ENCODE data around the gene TGFB2. TPM values are rescaled to one million over a fixed set of nuclear protein-coding genes. Genes with fewer than 3 reads are reported as not detected.

TGFB2 gene
- total RNA-seq, 5 donors from 2014 or later (not counting 1 experiment from before 2014, with no cell fraction given): 0.06 to 0.23 (median 0.23) TPM; not detected in 2

- no peak overlapping the region for H3K4me3 ChIP-seq (ENCODE audit: control insufficient read depth in 1 of 2, extremely low read depth in 1 of 2, low read length in 1 of 2)
- Mint-ChIP-seq H3K27me3 (peaks cover 0 to 5% of the 10 kb centered on the region in 2 donors), H3K27ac (no peak overlapping the region), H3K4me3 (no peak overlapping the region), H3K4me1 (no peaks in the 10 kb centered on the region), H3K9me3 (no peaks in the 10 kb centered on the region), H3K36me3 (no peaks in the 10 kb centered on the region)
- H3K9me3 ChIP-seq: no peaks in the 10 kb centered on the region
- POLR2A ChIA-PET: no interaction called here
- CTCF ChIA-PET: no interaction called here
- no peaks in the 10 kb centered on the region for H3K36me3 ChIP-seq (ENCODE audit: control insufficient read depth in 2 of 2, extremely low read depth in 1 of 2, insufficient read depth in 1 of 2, low read length in 1 of 2)
- no CpG with 5 or more reads among the region's 2 CpGs for WGBS (ENCODE audit: insufficient coverage)
- no peaks in the 10 kb centered on the region for H3K4me1 ChIP-seq (ENCODE audit: control insufficient read depth in 1 of 2, extremely low read depth in 1 of 2, insufficient read depth in 2 of 2, low read length in 2 of 2)
- DNase-seq (no peak), ATAC-seq (replicated peaks in 1 of 4) (no peak)
- no peak overlapping the region for H3K27ac ChIP-seq (ENCODE audit: low read length)
- no peaks in the 10 kb centered on the region for H3K27me3 ChIP-seq (replicated peaks in 1 of 2; ENCODE audit: control insufficient read depth in 2 of 2, extremely low read depth in 1 of 2, insufficient read depth in 2 of 2, low read length in 1 of 2)
Measured at GRCh38 chr1:218454700-218455282, 109.7 kb downstream of the TGFB2 start.

GRCh38 chr1:218456444-218456843 is 111.3 kb downstream of the TGFB2 start:
- no peaks in the 10 kb centered on the region for H3K36me3 ChIP-seq (ENCODE audit: control insufficient read depth in 2 of 2, extremely low read depth in 1 of 2, insufficient read depth in 1 of 2, low read length in 1 of 2)

GRCh38 chr1:218459450-218459849 is 114.3 kb downstream of the TGFB2 start:
- no peaks in the 10 kb centered on the region for H3K27me3 ChIP-seq (replicated peaks in 1 of 2; ENCODE audit: control insufficient read depth in 2 of 2, extremely low read depth in 1 of 2, insufficient read depth in 2 of 2, low read length in 1 of 2)
- Mint-ChIP-seq H3K27me3 (peaks cover 0 to 14% of the 10 kb centered on the region in 2 donors), H3K4me1 (no peaks in the 10 kb centered on the region), H3K9me3 (no peaks in the 10 kb centered on the region), H3K4me3 (no peak overlapping the region), H3K27ac (no peak overlapping the region), H3K36me3 (no peaks in the 10 kb centered on the region)
- ChIA-PET POLR2A (no interaction called here), CTCF (no interaction called here)
- H3K36me3 ChIP-seq (ENCODE audit: control insufficient read depth in 2 of 2, extremely low read depth in 1 of 2, insufficient read depth in 1 of 2, low read length in 1 of 2): no peaks in the 10 kb centered on the region
- DNase-seq: no peak
- H3K4me1 ChIP-seq (ENCODE audit: control insufficient read depth in 1 of 2, extremely low read depth in 1 of 2, insufficient read depth in 2 of 2, low read length in 2 of 2): no peaks in the 10 kb centered on the region
- no peak for ATAC-seq (replicated peaks in 1 of 4)
- no peak overlapping the region for H3K27ac ChIP-seq (ENCODE audit: low read length)
- WGBS (ENCODE audit: insufficient coverage): 75% methylated on average over 4 of the region's 8 CpGs
- H3K9me3 ChIP-seq: no peaks in the 10 kb centered on the region
- no peak overlapping the region for H3K4me3 ChIP-seq (ENCODE audit: control insufficient read depth in 1 of 2, extremely low read depth in 1 of 2, low read length in 1 of 2)

More at GRCh38 chr1:218456444-218456843, 111.3 kb downstream of the TGFB2 start:
- Mint-ChIP-seq H3K4me3 (no peak overlapping the region), H3K4me1 (no peaks in the 10 kb centered on the region), H3K27ac (no peak overlapping the region), H3K36me3 (no peaks in the 10 kb centered on the region), H3K9me3 (no peaks in the 10 kb centered on the region), H3K27me3 (peaks cover 0 to 5% of the 10 kb centered on the region in 2 donors)
- Histone ChIP-seq H3K4me3 (ENCODE audit: control insufficient read depth in 1 of 2, extremely low read depth in 1 of 2, low read length in 1 of 2) (no peak overlapping the region), H3K27me3 (replicated peaks in 1 of 2; ENCODE audit: control insufficient read depth in 2 of 2, extremely low read depth in 1 of 2, insufficient read depth in 2 of 2, low read length in 1 of 2) (no peaks in the 10 kb centered on the region), H3K4me1 (ENCODE audit: control insufficient read depth in 1 of 2, extremely low read depth in 1 of 2, insufficient read depth in 2 of 2, low read length in 2 of 2) (no peaks in the 10 kb centered on the region), H3K27ac (ENCODE audit: low read length) (no peak overlapping the region), H3K9me3 (no peaks in the 10 kb centered on the region)
- 80% methylated on average over 1 of the region's 3 CpGs for WGBS (ENCODE audit: insufficient coverage)
- DNase-seq (no peak), ATAC-seq (replicated peaks in 1 of 4) (no peak)
- ChIA-PET POLR2A (no interaction called here), CTCF (no interaction called here)

- Mint-ChIP-seq H3K27me3 (peaks cover 0 to 14% of the 10 kb centered on the region in 2 donors), H3K4me1 (no peaks in the 10 kb centered on the region), H3K9me3 (no peaks in the 10 kb centered on the region), H3K27ac (no peak overlapping the region), H3K36me3 (no peaks in the 10 kb centered on the region), H3K4me3 (no peak overlapping the region)
- H3K36me3 ChIP-seq (ENCODE audit: control insufficient read depth in 2 of 2, extremely low read depth in 1 of 2, insufficient read depth in 1 of 2, low read length in 1 of 2): no peaks in the 10 kb centered on the region
- no peak overlapping the region for H3K4me3 ChIP-seq (ENCODE audit: control insufficient read depth in 1 of 2, extremely low read depth in 1 of 2, low read length in 1 of 2)
- ChIA-PET POLR2A (no interaction called here), CTCF (no interaction called here)
- no peaks in the 10 kb centered on the region for H3K4me1 ChIP-seq (ENCODE audit: control insufficient read depth in 1 of 2, extremely low read depth in 1 of 2, insufficient read depth in 2 of 2, low read length in 2 of 2)
- DNase-seq: no peak
- H3K27me3 ChIP-seq (replicated peaks in 1 of 2; ENCODE audit: control insufficient read depth in 2 of 2, extremely low read depth in 1 of 2, insufficient read depth in 2 of 2, low read length in 1 of 2): no peaks in the 10 kb centered on the region
- 58% methylated on average over 5 of the region's 6 CpGs for WGBS (ENCODE audit: insufficient coverage)
- H3K27ac ChIP-seq (ENCODE audit: low read length): no peak overlapping the region
- no peak for ATAC-seq (replicated peaks in 1 of 4)
- H3K9me3 ChIP-seq: no peaks in the 10 kb centered on the region
Measured at GRCh38 chr1:218459878-218460711, 115.0 kb downstream of the TGFB2 start.

GRCh38 chr1:218461351-218461750 is 116.2 kb downstream of the TGFB2 start:
- CTCF ChIA-PET: no interaction called here
- H3K27ac Mint-ChIP-seq: no peak overlapping the region
- H3K27me3 Mint-ChIP-seq: peaks cover 0 to 18% of the 10 kb centered on the region in 2 donors

GRCh38 chr1:218462116-218462515 is 117.0 kb downstream of the TGFB2 start:
- H3K27ac ChIP-seq (ENCODE audit: low read length): no peak overlapping the region
- Mint-ChIP-seq H3K4me3 (no peak overlapping the region), H3K4me1 (no peaks in the 10 kb centered on the region), H3K36me3 (no peaks in the 10 kb centered on the region), H3K9me3 (no peaks in the 10 kb centered on the region), H3K27me3 (peaks cover 0 to 19% of the 10 kb centered on the region in 2 donors), H3K27ac (no peak overlapping the region)
- ATAC-seq (replicated peaks in 1 of 4) (no peak), DNase-seq (no peak)
- no CpG with 5 or more reads among the region's 4 CpGs for WGBS (ENCODE audit: insufficient coverage)
- ChIA-PET CTCF (no interaction called here), POLR2A (no interaction called here)
- H3K9me3 ChIP-seq: no peaks in the 10 kb centered on the region
- no peak overlapping the region for H3K4me3 ChIP-seq (ENCODE audit: control insufficient read depth in 1 of 2, extremely low read depth in 1 of 2, low read length in 1 of 2)
- H3K36me3 ChIP-seq (ENCODE audit: control insufficient read depth in 2 of 2, extremely low read depth in 1 of 2, insufficient read depth in 1 of 2, low read length in 1 of 2): no peaks in the 10 kb centered on the region
- no peaks in the 10 kb centered on the region for H3K27me3 ChIP-seq (replicated peaks in 1 of 2; ENCODE audit: control insufficient read depth in 2 of 2, extremely low read depth in 1 of 2, insufficient read depth in 2 of 2, low read length in 1 of 2)
- no peaks in the 10 kb centered on the region for H3K4me1 ChIP-seq (ENCODE audit: control insufficient read depth in 1 of 2, extremely low read depth in 1 of 2, insufficient read depth in 2 of 2, low read length in 2 of 2)

More at GRCh38 chr1:218461351-218461750, 116.2 kb downstream of the TGFB2 start:
- no peaks in the 10 kb centered on the region for H3K9me3 Mint-ChIP-seq
- H3K27me3 ChIP-seq (replicated peaks in 1 of 2; ENCODE audit: control insufficient read depth in 2 of 2, extremely low read depth in 1 of 2, insufficient read depth in 2 of 2, low read length in 1 of 2): no peaks in the 10 kb centered on the region
- H3K4me3 Mint-ChIP-seq: no peak overlapping the region
- DNase-seq: no peak
- no peaks in the 10 kb centered on the region for H3K4me1 ChIP-seq (ENCODE audit: control insufficient read depth in 1 of 2, extremely low read depth in 1 of 2, insufficient read depth in 2 of 2, low read length in 2 of 2)
- ATAC-seq (replicated peaks in 1 of 4): no peak
- no peaks in the 10 kb centered on the region for H3K9me3 ChIP-seq
- no peaks in the 10 kb centered on the region for H3K36me3 Mint-ChIP-seq
- H3K4me3 ChIP-seq (ENCODE audit: control insufficient read depth in 1 of 2, extremely low read depth in 1 of 2, low read length in 1 of 2): no peak overlapping the region
- H3K27ac ChIP-seq (ENCODE audit: low read length): no peak overlapping the region
- no CpG with 5 or more reads among the region's 1 CpG for WGBS (ENCODE audit: insufficient coverage)
- no peaks in the 10 kb centered on the region for H3K4me1 Mint-ChIP-seq
- POLR2A ChIA-PET: no interaction called here
- H3K36me3 ChIP-seq (ENCODE audit: control insufficient read depth in 2 of 2, extremely low read depth in 1 of 2, insufficient read depth in 1 of 2, low read length in 1 of 2): no peaks in the 10 kb centered on the region
